Glomerular visceral epithelial cell (primary cell): Measurements from ENCODE around the gene TINAGL1.

ENCODE experiments used
- DNase-seq: peaks from one replicate; pipeline ENCODE4 v3.0.0-alpha.2; 2016; ENCODE audit errors: extremely low spot score

Gene TINAGL1, protein sequence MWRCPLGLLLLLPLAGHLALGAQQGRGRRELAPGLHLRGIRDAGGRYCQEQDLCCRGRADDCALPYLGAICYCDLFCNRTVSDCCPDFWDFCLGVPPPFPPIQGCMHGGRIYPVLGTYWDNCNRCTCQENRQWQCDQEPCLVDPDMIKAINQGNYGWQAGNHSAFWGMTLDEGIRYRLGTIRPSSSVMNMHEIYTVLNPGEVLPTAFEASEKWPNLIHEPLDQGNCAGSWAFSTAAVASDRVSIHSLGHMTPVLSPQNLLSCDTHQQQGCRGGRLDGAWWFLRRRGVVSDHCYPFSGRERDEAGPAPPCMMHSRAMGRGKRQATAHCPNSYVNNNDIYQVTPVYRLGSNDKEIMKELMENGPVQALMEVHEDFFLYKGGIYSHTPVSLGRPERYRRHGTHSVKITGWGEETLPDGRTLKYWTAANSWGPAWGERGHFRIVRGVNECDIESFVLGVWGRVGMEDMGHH

DNA sequence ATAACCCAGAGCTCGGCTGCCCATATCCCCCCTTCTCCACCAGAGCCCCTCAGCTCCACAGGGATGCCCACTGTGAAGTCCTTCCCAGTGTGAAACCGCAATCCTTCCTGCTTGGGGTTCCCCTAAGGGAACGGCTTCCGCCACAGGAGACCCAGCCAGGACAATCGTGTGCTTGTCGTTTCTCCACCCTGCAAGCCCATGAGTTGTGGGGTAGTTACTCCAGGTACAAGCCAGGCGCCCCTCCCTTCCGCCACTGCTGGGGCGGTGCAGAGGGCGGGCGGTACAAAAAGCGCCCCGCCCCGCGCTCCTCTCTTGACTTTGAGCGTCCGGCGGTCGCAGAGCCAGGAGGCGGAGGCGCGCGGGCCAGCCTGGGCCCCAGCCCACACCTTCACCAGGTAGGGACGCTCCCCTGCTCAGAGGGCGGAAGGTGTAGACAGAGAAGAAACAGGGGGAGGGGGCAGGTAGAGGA lies at the start of gene TINAGL1:
Gene TINAGL1, plus strand, starts transcription at position 315 of the 469 bp plus-strand sequence. CDS start 634 bp downstream, outside the sequence.
- DNase-seq = peak; percentile 82

DNA sequence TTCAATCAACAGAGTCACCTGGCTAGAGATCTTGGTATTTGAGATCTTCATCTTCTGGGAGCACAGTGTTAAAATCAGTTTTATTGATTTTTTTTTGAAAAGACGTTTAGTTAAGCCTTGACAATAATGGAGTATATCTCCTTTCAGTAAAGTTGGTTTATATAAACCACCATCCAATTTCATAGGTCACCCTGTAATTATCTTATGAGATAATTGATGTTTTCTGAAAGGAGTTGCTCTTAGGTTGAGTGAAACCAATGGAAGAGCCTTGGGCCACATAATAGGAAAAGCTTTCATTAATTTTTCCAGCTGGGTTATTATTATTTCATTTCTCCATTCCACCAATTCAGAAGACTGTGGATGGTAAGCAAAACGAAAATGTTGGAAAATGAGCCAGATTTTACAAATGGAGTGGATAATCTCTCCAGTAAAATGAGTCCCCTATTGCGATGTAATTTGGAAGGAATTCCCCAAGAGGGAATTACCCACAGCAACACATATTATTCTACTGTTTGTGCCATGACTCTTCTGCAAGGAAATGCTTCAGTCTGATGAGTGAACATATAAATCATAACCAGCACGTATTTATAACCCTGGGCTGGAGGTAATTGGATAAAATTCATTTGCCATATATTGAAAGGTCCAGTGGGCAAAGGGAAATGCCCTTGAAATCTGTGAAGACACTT lies 46.2 kb upstream of the TINAGL1 start:
- peak; percentile 13 for DNase-seq

DNA sequence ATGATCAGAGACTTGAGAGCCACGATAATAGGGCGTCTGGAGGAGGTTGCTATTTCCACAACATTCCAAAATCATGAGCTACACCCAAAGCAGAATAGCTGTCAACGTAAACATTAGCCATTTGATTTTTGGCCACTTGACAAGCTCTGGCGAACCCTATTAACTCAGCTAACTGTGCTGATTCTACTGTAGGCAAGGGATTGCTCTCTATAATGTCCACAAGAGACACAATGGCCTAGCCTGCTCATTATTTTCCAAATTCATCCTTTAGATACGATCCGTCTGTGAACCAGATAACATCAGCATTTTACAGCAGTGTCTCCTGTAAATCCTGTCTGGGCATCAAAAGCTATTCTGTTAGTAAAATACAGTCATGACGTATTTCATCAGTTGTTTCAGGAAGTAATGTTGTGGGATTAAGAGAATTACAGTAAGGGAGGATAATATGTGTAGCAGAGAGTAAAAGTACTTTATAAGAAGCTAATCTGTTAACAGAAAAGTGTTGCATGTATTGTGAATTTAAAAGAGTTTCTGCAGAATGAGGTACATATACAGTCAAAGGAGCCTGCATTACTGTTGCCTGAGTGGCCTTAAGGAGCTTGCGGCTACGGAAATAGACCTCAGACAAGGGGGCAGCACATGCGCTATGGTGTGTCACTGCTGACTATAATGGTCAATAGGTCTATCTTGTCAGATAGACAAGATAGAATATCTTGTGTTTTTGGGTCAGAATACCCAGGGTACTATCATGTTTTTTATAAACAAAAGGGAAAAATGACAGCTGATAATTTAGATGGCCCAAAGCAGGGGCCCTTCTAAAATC lies 44.9 kb upstream of the TINAGL1 start:
- peak; percentile 47 for DNase-seq

DNA sequence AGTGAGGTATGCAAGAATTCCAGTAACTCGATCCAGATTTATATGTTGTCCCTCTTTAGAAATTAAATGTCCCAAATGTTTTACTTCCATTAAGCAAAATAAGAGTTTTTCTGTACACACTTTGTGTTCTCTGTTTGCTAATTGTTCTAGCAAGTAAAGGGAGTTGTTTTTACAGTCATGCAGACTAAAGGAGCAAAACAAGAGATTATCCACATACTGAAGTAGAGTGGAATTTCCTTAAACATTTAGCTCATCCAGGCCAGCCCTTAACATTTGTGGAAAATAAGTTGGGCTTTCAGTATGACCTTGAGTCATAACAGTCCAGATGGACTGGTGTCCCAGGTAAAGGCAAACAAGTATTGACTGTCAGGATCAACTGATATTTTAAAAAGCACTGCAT lies 44.1 kb upstream of the TINAGL1 start:
- DNase-seq = no peak

DNA sequence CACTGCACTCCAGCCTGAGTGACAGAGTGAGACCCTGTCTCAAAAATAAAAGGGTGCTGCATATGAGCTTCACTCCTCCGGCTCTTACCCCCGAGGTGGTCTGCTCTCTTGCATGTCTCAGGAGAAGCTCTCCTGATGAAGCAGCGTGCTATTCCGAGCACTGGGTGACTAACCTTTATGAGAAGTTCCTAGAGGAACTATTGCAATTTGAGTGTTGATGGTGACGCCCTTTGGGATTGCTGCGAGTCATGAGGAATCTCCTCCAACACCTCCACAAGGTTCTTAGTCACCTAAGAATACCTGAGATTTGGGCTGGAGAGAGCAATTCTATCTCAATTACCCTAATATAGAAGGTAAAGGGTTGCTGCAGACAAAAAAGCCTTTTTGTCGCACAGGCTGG lies 40.8 kb upstream of the TINAGL1 start:
- no peak for DNase-seq

DNA sequence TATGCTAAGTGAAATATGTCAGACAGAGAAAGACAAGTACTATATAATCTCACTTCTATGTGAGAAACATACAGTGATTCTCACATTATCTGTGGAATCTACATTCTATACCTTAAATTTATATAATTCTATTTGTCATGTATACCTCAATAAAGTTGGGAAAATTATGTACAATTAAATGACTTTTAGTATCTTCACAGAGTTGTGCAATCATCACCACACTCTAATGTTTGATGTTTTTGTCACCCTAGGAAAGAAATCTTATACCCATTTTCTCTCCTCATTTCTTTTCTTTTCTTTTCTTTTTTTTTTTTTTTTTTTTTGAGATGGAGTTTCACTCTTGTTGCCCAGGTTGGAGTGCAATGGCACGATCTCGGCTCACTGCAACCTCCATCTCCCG lies 37.0 kb upstream of the TINAGL1 start:
- no peak for DNase-seq

DNA sequence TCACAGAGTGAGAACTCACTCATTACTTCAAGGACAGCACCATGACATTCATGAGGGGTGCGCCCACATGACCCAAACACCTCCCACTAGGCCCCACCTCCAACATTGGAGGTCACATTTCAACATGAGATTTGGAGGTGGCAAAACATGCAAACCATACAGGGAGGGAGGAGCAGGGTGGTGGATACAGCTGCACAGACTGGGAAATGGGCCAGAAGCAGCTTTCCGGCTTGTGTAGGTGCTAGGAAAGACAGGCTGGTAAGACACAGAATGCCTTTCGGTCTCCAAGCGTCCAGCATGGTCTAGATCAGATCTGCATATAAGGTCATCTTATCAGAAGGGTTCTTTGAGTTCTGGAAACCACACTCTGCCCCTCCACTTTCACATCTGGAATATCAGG lies 35.1 kb upstream of the TINAGL1 start:
- no peak for DNase-seq

DNA sequence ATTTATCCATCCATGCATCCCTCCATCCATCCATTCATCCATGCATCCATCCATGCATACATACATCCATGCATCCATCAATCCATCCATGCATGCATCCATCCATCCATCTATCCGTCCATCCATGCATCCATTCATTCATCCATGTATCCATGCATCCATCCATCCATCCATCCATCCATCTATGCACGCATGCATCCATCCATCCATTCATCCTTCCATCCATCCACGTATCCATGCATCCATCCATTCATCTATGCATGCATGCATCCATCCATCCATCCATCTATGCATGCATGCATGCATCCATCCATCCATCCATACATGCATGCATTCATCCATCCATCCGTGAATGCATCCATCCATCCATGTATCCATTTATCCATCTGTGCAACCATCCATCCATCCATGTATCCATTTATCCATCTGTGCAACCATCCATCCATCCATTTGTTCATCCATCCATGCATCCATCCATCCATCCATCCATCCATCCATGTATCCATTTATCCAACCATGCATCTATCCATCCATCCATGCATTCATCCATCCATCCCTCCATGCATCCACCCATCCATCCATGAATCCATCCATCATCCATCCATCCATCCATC lies 30.3 kb upstream of the TINAGL1 start:
- DNase-seq = no peak

DNA sequence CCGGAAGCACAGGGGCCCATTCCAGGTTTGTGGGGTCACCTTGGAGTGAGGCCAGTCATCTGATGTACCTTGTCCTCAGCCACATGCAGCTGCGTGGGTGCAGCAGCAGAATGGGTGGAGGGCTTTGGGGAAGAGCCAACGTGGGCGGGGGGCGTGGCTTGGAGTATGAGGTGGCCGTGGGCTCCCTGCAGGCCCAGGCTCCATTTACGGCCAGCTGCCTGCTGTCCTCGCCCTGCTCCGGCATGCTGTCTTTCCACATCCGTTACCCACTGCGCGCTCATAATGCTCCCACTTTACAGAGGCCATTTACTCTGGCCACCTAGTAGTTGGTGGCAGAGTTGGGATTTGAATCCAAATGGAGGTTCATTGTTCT lies 27.8 kb upstream of the TINAGL1 start:
- DNase-seq = no peak

DNA sequence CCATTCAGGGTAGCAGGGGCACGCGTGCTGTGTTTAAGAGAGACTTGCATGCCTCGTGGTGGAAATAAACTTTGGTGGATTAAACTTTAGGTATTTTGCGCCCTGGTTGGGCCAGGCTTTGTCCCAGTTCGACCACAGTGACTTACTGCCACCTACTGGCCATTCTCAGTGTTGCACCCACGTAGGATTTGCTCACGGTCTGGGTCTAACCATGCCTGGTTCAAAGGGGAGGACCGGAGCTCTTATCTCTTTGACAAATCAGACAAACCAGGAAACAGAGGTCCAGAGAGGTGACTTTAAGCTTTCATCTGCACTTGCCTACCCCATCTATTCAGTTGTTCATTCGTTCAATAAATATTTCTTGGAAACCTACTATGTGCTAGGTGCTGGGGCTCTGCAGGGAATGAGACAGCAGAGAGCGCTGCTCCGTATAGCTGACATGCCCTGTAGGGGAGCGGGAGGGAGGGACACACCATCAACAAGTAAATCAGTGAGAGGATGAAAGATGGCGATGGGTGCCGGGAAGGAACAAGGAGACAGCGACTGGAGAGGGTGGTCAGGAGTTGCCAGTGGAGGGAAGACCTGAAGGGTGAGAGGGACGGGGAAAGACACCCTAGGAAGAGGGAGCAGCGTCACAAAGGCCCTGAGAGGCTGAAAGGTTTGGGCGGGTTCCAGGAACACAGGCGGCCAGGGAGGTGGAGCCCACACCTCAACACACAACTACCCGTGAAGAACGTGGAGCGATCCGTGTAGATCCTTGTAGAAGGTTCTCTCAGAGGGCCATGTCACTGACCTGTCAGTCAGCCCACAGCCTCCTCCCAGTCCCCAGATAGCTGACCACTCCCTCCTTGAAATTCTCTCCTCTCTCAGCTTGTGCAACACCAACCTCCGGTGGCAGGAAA lies 27.2 kb upstream of the TINAGL1 start:
- peak; percentile 88 for DNase-seq

DNA sequence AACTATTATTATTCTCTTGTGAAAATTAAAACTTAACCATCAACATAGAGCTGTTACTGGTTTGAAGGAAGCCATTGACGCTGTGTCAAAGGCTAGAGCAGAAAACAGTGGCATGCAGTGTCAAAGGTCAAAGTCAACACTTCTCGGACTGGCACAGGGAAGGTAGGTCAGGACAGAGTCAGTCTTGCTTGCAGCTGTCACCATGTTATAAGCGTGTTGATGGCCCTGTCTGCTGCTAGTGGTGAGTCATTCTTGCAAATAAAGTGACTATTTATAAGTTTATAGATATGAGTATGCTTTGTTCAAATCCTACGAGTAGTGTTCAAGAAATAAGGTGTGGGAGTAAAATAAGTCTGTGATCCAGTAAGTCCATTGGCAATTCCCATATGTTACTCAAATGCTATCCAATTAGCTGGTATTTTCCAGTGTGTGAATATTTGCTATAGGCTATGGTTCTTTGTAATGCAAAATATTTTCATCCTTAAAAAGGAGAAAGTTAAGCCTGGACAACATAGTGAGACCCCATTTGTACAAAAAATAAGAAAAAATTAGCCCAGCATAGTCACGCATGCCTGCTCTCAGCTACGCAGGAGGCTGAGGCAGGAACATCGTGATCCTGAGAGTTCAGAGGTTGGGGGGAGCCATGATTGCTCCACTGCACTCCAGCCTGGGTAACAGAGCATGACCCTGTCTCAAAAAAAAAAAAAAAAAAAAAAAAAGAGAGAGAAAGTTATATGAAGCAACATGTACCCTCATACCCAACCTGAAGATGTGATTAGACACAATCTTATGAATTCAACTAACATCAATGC lies 26.3 kb upstream of the TINAGL1 start:
- no peak for DNase-seq

DNA sequence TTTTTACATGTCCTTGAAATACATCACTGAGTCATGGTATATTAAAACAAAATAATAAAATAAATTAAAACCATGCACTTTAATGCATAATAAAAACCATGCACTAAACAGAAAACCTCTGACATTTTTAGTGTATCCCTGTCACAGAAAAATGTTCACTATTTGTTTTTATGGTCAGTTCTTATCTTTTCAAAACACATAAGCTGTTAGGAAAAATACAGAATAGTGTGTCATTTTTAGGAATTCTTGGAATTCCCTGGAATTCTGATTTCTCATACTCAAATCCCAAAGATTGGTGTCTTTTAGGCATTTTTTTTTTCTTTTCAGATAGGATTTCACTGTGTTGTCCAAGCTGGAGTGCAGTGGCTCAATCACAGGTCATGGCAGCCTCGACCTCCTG lies 25.1 kb upstream of the TINAGL1 start:
- no peak for DNase-seq

DNA sequence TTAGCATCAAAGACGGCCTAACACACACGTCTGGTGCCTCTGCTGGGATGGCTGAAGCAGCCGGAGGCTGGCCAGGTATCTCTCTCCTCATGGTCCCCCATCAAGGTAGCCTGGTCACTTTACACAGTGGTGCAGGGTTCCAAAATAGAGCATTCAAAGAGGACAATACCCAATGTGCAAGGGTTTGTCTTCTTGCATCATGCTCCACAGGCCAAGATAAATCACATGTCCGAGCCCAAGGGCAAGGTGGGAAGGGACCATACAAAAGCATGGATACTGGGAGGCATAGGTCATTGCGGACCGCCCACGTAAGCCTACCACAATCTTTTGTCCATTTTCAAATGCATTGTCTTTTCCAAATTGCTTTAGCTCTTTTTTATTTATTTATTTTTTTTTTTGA lies 23.8 kb upstream of the TINAGL1 start:
- DNase-seq = no peak

DNA sequence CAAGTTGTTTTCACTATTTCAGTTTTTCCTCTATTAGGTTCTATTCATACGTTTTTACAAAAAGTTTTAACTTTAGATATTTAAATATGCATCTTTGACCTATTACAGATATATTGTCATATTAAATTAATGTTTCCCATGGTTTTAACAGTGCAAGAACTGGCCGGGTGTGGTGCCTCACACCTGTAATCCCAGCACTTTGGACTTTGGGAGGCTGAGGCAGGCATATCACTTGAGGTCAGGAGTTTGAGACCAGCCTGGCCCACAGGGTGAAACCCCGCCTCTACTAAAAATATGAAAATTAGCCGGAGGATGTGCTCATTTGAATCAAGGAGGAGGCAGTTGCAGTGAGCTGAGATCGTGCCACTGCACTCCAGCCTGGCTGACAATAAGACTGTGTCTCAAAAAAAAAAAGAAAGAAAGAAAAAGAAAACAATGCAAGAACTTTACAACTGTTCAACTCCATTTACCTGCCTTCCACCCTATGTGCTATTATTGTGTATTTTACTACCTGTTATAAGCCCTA lies 19.8 kb upstream of the TINAGL1 start:
- DNase-seq = no peak

DNA sequence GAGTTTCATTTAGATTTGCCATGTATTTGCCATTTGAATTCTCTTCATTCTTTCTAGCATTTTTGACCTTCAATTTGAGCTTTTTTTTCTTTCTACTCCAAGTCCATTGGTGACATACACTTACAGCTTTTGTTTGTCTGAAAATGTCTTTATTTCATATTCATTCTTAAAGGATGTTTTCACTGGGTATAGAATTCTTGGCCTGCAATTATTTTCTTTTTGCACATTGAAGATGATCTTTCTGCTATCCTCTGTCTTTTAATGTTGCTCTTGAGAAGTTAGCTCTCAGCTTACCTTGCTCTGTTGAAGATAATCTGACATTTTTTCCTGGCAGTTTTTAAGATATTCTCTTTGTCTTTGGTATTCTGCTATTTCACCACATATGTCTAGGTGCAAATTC lies 16.6 kb upstream of the TINAGL1 start:
- no peak for DNase-seq

DNA sequence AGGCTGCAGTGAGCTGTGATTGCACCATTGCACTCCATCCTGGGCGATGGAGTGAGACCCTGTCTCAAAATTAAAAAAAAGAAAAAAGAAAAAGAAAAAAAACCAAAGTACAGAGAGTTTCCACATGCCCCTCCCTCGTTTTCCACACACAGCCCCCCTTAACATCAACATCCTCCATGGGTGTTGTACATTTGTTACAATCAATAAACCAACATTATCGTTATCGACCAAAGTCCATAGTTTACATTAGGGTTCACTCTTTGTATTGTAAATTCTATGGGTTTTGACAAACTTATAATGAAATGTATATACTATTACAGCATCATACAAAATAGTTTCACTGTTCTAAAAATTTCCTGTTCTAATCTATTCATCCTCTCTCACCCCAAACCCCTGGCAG lies 15.9 kb upstream of the TINAGL1 start:
- no peak for DNase-seq

DNA sequence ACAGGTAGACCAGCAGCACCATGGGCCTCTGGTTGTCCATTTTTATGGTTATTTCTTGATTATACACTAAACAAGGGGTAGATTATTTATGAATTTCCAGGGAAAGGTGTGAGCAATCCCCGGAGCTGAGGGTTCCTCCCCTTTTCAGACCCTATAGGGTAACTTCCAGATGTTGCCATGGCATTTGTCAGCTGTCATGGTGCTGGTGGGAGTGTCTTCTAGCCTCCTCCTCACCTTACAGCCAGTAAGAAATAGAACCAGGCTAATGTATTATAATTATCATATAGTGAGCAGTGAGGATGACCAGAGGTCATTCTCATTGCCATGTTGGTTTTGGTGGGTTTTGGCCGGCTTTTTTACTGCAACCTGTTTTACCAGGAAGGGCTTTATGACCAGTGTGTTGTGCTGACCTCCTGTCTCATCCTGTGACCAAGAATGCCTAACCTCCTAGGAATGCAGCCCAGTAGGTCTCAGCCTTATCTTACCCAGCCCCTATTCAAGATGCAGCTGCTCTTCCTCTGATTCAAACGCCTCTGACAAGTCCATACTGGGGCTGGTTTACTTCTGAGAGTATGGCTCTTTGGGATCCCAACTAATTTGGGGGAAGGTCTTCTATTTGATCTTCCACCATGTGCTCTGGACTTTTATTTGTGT lies 13.5 kb upstream of the TINAGL1 start:
- peak; percentile 77 for DNase-seq

DNA sequence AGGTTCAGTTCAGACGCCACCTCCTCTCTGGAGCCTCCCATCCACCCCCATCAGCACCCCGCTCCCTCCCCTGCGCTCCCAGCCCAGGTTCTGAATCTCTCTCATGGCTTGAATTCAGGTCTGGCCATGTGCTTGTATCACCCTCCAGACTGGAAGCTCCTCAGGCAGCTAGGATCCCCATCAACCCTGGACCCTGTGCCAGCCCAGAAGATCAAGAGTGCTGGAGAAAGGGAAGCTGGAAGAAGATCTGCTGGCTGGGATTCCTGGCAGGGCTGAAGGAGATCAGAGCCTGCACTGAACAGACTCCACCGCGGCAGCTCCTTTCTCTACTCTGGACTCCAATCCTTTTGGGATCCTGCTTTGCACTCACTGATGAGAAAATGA lies 11.7 kb upstream of the TINAGL1 start:
- DNase-seq = no peak

DNA sequence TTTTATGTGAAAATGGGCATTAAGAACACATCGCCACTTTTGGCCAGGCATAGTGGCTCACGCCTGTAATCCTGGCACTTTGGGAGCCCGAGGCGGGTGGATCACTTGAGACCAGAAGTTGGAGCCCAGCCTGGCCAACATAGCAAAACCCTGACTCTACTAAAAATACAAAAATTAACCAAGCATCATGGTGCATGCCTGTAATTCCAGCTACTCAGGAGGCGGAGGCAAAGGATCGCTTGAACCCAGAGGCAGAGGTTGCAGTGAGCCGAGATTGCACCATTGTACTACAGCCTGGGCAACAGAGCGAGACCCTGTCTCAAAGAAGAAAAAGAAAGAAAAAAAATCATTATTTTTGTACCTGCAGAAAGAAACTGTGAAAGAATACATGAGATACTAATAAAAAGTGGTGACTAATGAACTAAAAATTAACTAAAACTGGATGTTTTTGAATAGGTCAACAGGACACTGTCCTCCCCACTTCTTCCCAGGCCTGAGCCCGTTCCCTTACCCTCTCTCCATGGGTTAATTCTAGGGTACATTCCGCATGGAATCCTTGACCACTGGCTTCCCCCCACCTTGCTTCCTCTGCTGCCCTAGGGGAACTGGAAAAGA lies 8.3 kb upstream of the TINAGL1 start:
- no peak for DNase-seq
